Gastrocnemius medialis (tissue), 4 donors: ENCODE data around the gene CACNA1D. TPM values are rescaled to one million over a fixed set of nuclear protein-coding genes. Genes with fewer than 3 reads are reported as not detected.

Experiments
- ATAC-seq, 2 donors: fragments of 150-250 bp; one replicate each; pipeline ENCODE4 v1.9.1; 2016
- DNase-seq, 2 donors: peaks; one replicate each; pipeline ENCODE4 v3.0.0-alpha.2; 2019
- H3K27ac ChIP-seq, 4 donors: fragments of 200-600 bp; sonication (generic); 1 replicate in 1 of 4; 2 replicates in 3 of 4; pipeline ENCODE4 v1.5.1; 2016 to 2018; ENCODE audit warnings: mild to moderate bottlenecking in 2 of 4, moderate library complexity in 1 of 4
- H3K27me3 ChIP-seq, 3 donors: fragments of 200-600 bp; sonication (generic) in 2 of 3; 1 replicate in 1 of 3; 2 replicates in 2 of 3; pipeline versions ENCODE4 v1.5.1 to v1.6.0; 2016 to 2019; ENCODE audit warnings: mild to moderate bottlenecking in 1 of 3, moderate library complexity in 1 of 3
- H3K36me3 ChIP-seq, 2 donors: fragments of 200-600 bp; sonication (generic) in 1 of 2; one replicate each; pipeline ENCODE4 v1.5.1; 2017 to 2018
- H3K4me1 ChIP-seq, 2 donors: fragments of 200-600 bp; sonication (generic) in 1 of 2; one replicate each; pipeline ENCODE4 v1.5.1; 2016 to 2017; ENCODE audit warnings: mild to moderate bottlenecking in 2 of 2
- H3K4me3 ChIP-seq, 4 donors: fragments of 200-600 bp; sonication (generic) in 3 of 4; 1 replicate in 1 of 4; 2 replicates in 3 of 4; pipeline ENCODE4 v1.5.1; 2016 to 2019; ENCODE audit warnings: mild to moderate bottlenecking in 2 of 4
- H3K9me3 ChIP-seq, 3 donors: fragments of 200-600 bp; sonication (generic) in 2 of 3; 1 replicate in 1 of 3; 2 replicates in 2 of 3; pipeline ENCODE4 v1.5.1; 2016 to 2019
- POLR2A ChIP-seq, 2 donors: fragments of 450-650 bp; IDR thresholded peaks; one replicate each; pipeline ENCODE4 v1.6.1; 2017; ENCODE audit warnings: antibody characterized with exemption in 2 of 2, mild to moderate bottlenecking in 2 of 2, moderate library complexity in 2 of 2
- in situ Hi-C, 4 donors: fragments of 200-750 bp; cut with MboI; loops; one replicate each; pipeline versions ENCODE4 v1.15.0 to v1.8.0; 2017; ENCODE audit warnings: low sequenced_read_pairs in 4 of 4
- intact Hi-C: fragments of 100-400 bp; cut with DNase I; formaldehyde crosslinking; loops from one replicate; pipeline ENCODE4 v1.15.1; 2023; ENCODE audit warnings: low total_unique reads
- total RNA-seq, 4 donors: library from RNA; depleted of rRNA; stranded (reverse); fragments of >200 nt; gene quantifications; one replicate each; pipeline versions ENCODE4 v1.1.0 to v1.2.3, GENCODE V29; 2016
- TF ChIP-seq, protein P1 (sequence below), 5 experiments: fragments of 450-650 bp in 3 of 5; fragments of 200-600 bp in 2 of 5; sonication (generic) in 2 of 5; IDR thresholded peaks in 4 of 5; conservative IDR thresholded peaks in 1 of 5; 1 replicate in 4 of 5; 2 replicates in 1 of 5; pipeline ENCODE4 v1.5.1; 2016 to 2019; ENCODE audit warnings: antibody characterized with exemption in 5 of 5, mild to moderate bottlenecking in 3 of 5, moderate library complexity in 3 of 5

CACNA1D gene
- total RNA-seq, 4 donors from 2014 or later = 0.18 to 0.34 TPM; not detected in 2

DNA sequence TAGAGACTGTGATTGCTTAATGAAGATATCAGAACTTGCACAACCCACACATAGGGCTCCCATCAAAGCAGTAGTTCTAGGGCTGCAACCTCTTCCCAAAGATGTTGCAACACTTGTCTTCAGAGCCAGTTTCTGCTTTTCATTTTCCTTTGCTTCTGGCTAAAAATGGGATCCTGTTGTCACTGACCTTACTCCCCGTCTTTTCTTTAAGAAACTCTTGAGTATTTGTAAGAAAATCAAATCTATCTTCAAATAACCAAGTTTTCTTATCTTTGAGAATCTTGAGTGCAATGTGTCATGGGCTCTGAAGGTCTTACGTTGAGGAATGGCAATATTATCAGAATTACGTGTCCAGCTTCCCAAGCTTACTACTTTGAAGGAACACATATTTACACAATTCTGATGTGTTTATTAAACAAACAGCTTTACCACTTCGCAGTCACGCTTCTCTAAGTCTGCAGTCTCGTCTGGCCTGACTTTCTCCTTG lies 24.1 kb downstream of the CACNA1D start:
- ATAC-seq (peak in 1 of 2 donors; percentile 51), DNase-seq (no peak)
- Histone ChIP-seq H3K4me3 (no peak overlapping the region), H3K36me3 (no peaks in the 10 kb centered on the region), H3K4me1 (no peaks in the 10 kb centered on the region), H3K9me3 (no peaks in the 10 kb centered on the region), H3K27ac (no peak overlapping the region), H3K27me3 (no peaks in the 10 kb centered on the region)
- no peak for TF ChIP-seq POLR2A (IDR thresholded peaks at IDR 0.05)
- TF ChIP-seq, protein P1, sequence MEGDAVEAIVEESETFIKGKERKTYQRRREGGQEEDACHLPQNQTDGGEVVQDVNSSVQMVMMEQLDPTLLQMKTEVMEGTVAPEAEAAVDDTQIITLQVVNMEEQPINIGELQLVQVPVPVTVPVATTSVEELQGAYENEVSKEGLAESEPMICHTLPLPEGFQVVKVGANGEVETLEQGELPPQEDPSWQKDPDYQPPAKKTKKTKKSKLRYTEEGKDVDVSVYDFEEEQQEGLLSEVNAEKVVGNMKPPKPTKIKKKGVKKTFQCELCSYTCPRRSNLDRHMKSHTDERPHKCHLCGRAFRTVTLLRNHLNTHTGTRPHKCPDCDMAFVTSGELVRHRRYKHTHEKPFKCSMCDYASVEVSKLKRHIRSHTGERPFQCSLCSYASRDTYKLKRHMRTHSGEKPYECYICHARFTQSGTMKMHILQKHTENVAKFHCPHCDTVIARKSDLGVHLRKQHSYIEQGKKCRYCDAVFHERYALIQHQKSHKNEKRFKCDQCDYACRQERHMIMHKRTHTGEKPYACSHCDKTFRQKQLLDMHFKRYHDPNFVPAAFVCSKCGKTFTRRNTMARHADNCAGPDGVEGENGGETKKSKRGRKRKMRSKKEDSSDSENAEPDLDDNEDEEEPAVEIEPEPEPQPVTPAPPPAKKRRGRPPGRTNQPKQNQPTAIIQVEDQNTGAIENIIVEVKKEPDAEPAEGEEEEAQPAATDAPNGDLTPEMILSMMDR (IDR thresholded peaks at IDR 0.05 in 4 of 5, conservative IDR thresholded peaks at IDR 0.05 in 1 of 5) = no peak
- intact Hi-C loops (no loop called here), in situ Hi-C loops (no loop called here)

DNA sequence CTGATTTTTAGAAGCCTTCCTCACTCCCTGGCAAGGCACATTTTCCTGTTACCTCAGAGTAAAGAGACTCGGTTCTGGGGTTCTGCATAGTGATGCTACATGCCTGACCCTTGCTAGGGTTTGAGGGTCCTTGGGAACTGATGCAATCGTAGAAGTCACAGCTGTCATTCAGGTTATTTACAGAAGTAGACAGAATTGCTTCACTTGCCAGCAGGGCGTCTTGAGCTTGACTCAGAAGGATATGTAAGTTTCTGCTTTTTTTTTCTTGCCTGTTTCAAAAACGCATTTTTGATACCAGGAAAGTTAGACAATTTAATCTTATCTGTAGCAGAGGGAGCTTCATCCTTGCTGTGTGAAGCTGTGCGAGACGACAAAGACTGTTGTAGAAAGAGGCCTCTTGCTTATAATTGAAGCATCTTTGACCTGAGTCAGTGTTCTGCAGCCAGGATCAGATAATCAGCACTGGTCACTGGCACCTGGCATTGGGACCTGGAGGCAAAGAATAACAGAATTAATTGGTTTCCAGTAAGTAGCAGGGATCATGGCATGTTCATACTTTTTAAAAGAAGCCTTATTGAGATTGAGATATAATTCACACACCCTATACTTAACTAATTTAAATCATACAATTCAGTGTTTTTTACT lies 24.8 kb downstream of the CACNA1D start:
- H3K36me3 ChIP-seq = no peaks in the 10 kb centered on the region
- no peak overlapping the region for H3K4me3 ChIP-seq
- no peaks in the 10 kb centered on the region for H3K27me3 ChIP-seq
- DNase-seq = no peak
- ATAC-seq = no peak
- H3K27ac ChIP-seq = no peak overlapping the region
- in situ Hi-C loops (no loop called here), intact Hi-C loops (no loop called here)
- H3K9me3 ChIP-seq = no peaks in the 10 kb centered on the region
- H3K4me1 ChIP-seq = no peaks in the 10 kb centered on the region
- TF ChIP-seq, protein P1 (IDR thresholded peaks at IDR 0.05 in 4 of 5, conservative IDR thresholded peaks at IDR 0.05 in 1 of 5) = no peak
- no peak for TF ChIP-seq POLR2A (IDR thresholded peaks at IDR 0.05)

DNA sequence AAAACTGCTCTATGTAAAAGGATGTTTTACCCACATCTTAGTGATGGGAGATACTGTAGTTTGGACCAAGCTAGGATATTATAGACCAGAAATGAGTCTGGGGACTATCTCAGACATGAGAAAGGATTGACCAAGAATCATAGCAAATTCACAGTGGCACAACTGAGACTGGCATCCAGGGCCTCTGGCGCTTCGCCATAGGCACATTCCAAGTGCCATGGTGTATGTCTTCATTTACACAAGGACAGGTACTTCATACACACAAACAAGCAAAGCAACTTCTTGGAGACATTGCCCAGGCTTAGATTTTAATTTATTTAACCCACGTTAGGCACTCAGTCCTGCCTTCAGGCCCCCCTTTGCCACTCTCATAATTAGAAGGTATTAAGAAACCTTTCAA lies 28.9 kb downstream of the CACNA1D start:
- H3K27ac ChIP-seq = no peak overlapping the region
- no peak for TF ChIP-seq POLR2A (IDR thresholded peaks at IDR 0.05)
- TF ChIP-seq, protein P1 (IDR thresholded peaks at IDR 0.05 in 4 of 5, conservative IDR thresholded peaks at IDR 0.05 in 1 of 5) = no peak
- no peaks in the 10 kb centered on the region for H3K27me3 ChIP-seq
- no peaks in the 10 kb centered on the region for H3K36me3 ChIP-seq
- intact Hi-C loops = no loop called here
- no peak overlapping the region for H3K4me3 ChIP-seq
- no peaks in the 10 kb centered on the region for H3K9me3 ChIP-seq
- no peak for DNase-seq
- in situ Hi-C loops = no loop called here
- H3K4me1 ChIP-seq = no peaks in the 10 kb centered on the region
- no peak for ATAC-seq

DNA sequence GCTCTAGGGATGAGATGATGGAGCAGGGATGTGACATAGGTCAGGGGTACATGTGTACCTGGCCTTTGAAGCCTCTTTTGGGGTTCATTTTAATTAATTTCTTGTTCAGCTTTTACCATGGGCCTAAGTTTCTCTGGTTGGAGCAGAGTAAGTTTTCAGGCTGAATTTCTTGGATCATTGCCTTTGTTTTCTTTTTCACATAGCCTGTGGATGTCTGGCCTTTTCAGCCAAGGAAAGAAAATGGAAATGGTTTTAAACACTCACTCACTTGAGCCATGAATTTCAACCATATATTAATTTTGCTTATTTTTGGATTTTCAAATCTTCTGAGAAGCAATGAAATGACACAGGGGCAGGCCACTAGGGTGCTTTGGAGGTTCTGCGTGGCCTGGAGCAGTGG lies 30.2 kb downstream of the CACNA1D start:
- H3K27ac ChIP-seq = no peak overlapping the region
- H3K9me3 ChIP-seq = no peaks in the 10 kb centered on the region
- in situ Hi-C loops = no loop called here
- H3K4me1 ChIP-seq = no peaks in the 10 kb centered on the region
- H3K27me3 ChIP-seq = no peaks in the 10 kb centered on the region
- intact Hi-C loops = no loop called here
- TF ChIP-seq, protein P1 (IDR thresholded peaks at IDR 0.05 in 4 of 5, conservative IDR thresholded peaks at IDR 0.05 in 1 of 5) = no peak
- no peak for TF ChIP-seq POLR2A (IDR thresholded peaks at IDR 0.05)
- ATAC-seq = no peak
- DNase-seq = no peak
- H3K4me3 ChIP-seq = no peak overlapping the region
- H3K36me3 ChIP-seq = no peaks in the 10 kb centered on the region
